HepG2 (cell line): Measurements from ENCODE around the gene SGIP1. TPM values are rescaled to one million over a fixed set of nuclear protein-coding genes. Genes with fewer than 3 reads are reported as not detected.

Source experiments
- DMTF1 ChIP-seq: sonication (generic); formaldehyde crosslinking; IDR thresholded peaks from 2 replicates; pipeline ENCODE4 v1.4.0; 2020; ENCODE audit warnings: mild to moderate bottlenecking, missing genetic modification reagents
- ESRRA ChIP-seq: sonication (generic); formaldehyde crosslinking; IDR thresholded peaks from 2 replicates; pipeline ENCODE4 v1.5.1; 2020; ENCODE audit warnings: mild to moderate bottlenecking, low read depth, missing genetic modification reagents
- HMGXB4 ChIP-seq, 2 experiments: sonication (generic) in 1 of 2; formaldehyde crosslinking in 1 of 2; IDR thresholded peaks; 2 replicates each; pipeline versions ENCODE4 v1.4.0 to v1.6.1; 2018 to 2020; ENCODE audit warnings: missing genetic modification reagents in 2 of 2, borderline replicate concordance in 1 of 2, low read depth in 1 of 2, mild to moderate bottlenecking in 1 of 2, missing biosample characterization in 1 of 2
- KAT7 ChIP-seq: IDR thresholded peaks from 2 replicates; pipeline ENCODE4 v1.6.1; 2018; ENCODE audit warnings: borderline replicate concordance, missing compliant biosample characterization
- KLF16 ChIP-seq, 2 experiments: sonication (generic) in 1 of 2; formaldehyde crosslinking in 1 of 2; IDR thresholded peaks; 2 replicates each; pipeline versions ENCODE4 v1.6.1 to v1.8.0; 2016 to 2023; ENCODE audit warnings: missing genetic modification reagents in 2 of 2, missing compliant biosample characterization in 1 of 2
- MAFF ChIP-seq: IDR thresholded peaks from 2 replicates; pipeline ENCODE4 v1.6.1; 2011; ENCODE audit warnings: low read depth, low read length, improper control_type of control experiment
- NCOA2 ChIP-seq: sonication (generic); formaldehyde crosslinking; IDR thresholded peaks from 2 replicates; pipeline ENCODE4 v1.8.0; 2022; ENCODE audit warnings: inconsistent platforms
- NR2F2 ChIP-seq: IDR thresholded peaks from 2 replicates; pipeline ENCODE4 v1.6.1; 2012; ENCODE audit warnings: low read depth, inconsistent platforms, borderline replicate concordance
- REST ChIP-seq, 2 experiments: IDR thresholded peaks; 2 replicates each; pipeline ENCODE4 v1.6.1; 2011 to 2012; ENCODE audit warnings: low read length in 2 of 2, borderline replicate concordance in 1 of 2, low read depth in 1 of 2, mild to moderate bottlenecking in 1 of 2, moderate library complexity in 1 of 2
- SALL2 ChIP-seq: sonication (generic); formaldehyde crosslinking; IDR thresholded peaks from 2 replicates; pipeline ENCODE4 v1.8.1; 2023; ENCODE audit warnings: mild to moderate bottlenecking, missing genetic modification reagents, inconsistent platforms
- SMAD3 ChIP-seq: sonication (generic); formaldehyde crosslinking; IDR thresholded peaks from 2 replicates; pipeline ENCODE4 v1.4.0; 2020; ENCODE audit warnings: missing genetic modification reagents
- SP4 ChIP-seq: sonication (generic); formaldehyde crosslinking; IDR thresholded peaks from 2 replicates; pipeline ENCODE4 v1.8.1; 2023; ENCODE audit warnings: mild to moderate bottlenecking, missing genetic modification reagents
- SP5 ChIP-seq: IDR thresholded peaks from 2 replicates; pipeline ENCODE4 v1.6.1; 2016; ENCODE audit warnings: low read depth, borderline replicate concordance
- TSC22D2 ChIP-seq: sonication (generic); formaldehyde crosslinking; IDR thresholded peaks from 2 replicates; pipeline ENCODE4 v1.5.1; 2020; ENCODE audit warnings: missing genetic modification reagents, mild to moderate bottlenecking, borderline replicate concordance
- ZNF143 ChIP-seq: sonication (generic); formaldehyde crosslinking; IDR thresholded peaks from 2 replicates; pipeline ENCODE4 v1.4.0; 2020; ENCODE audit warnings: missing genetic modification reagents
- ZNF563 ChIP-seq: sonication (generic); formaldehyde crosslinking; IDR thresholded peaks from 2 replicates; pipeline ENCODE4 v1.8.0; 2022; ENCODE audit warnings: mild to moderate bottlenecking, moderate library complexity, missing genetic modification reagents
- ZNF770 ChIP-seq: sonication (generic); formaldehyde crosslinking; IDR thresholded peaks from 2 replicates; pipeline ENCODE4 v1.5.0; 2020; ENCODE audit warnings: mild to moderate bottlenecking, missing genetic modification reagents
- ZNF772 ChIP-seq: sonication (generic); formaldehyde crosslinking; IDR thresholded peaks from 2 replicates; pipeline ENCODE4 v1.5.0; 2020; ENCODE audit warnings: mild to moderate bottlenecking, missing genetic modification reagents
- polyA plus RNA-seq, 8 experiments: library from polyadenylated mRNA; depleted of rRNA in 3 of 8; stranded (reverse) in 7 of 8; unstranded in 1 of 8; fragments of >200 nt; fragmentation: Illumina TruSeq in 4 of 8; extraction: Trizol in 4 of 8; gene quantifications; 2 replicates each; pipeline versions ENCODE4 v1.2.1 to v1.2.3, GENCODE V29; 2011 to 2016; ENCODE audit warnings: low read depth in 4 of 8, missing spikeins in 1 of 8, mixed read lengths in 1 of 8; ENCODE audit not compliant: insufficient read depth in 1 of 8
- total RNA-seq, 5 experiments: library from RNA; depleted of rRNA; stranded (reverse); fragments of >200 nt; fragmentation: Illumina TruSeq; extraction: Trizol; gene quantifications; 2 replicates each; pipeline ENCODE4 v1.2.3, GENCODE V29; 2016; ENCODE audit warnings: low read depth in 1 of 5

SGIP1 gene
- total and polyA plus RNA-seq, 2 of the 13 experiments (the other 11 are each of a cell fraction or from before 2014, with no cell fraction given): not detected

- TF ChIP-seq SALL2 (CRISPR knock-in tag): 0 out of 2 replicates have a peak, but pooled peaks have one; percentile 36
- TF ChIP-seq ZNF772 (CRISPR knock-in tag): peak; percentile 43; the same call in 1 of the 2 replicates
- peak in 1 of 2 experiments; percentile 74; a peak in 2 of 4 replicates for TF ChIP-seq KLF16 (CRISPR knock-in tag; IDR thresholded peaks at IDR 0.05)
- no peak for TF ChIP-seq ZNF563 (CRISPR knock-in tag)
- TF ChIP-seq DMTF1: no peak
- TF ChIP-seq KAT7 (CRISPR knock-in tag): no peak
- TF ChIP-seq SP4 (CRISPR knock-in tag): no peak
- TF ChIP-seq TSC22D2: no peak
- TF ChIP-seq MAFF: peak; percentile 48; the same call in 1 of the 2 replicates
- TF ChIP-seq NR2F2: 0 out of 2 replicates have a peak, but pooled peaks have one; percentile 48
- no peak for TF ChIP-seq ZNF770 (CRISPR knock-in tag)
- TF ChIP-seq NCOA2: peak; percentile 84
- TF ChIP-seq SP5 (CRISPR knock-in tag): peak; percentile 42; the same call in 1 of the 2 replicates
- TF ChIP-seq ESRRA (CRISPR knock-in tag): peak; percentile 57
- no peak for TF ChIP-seq REST (IDR thresholded peaks at IDR 0.05; ENCODE audit: borderline replicate concordance in 1 of 2, low read depth in 1 of 2, low read length in 2 of 2)
- 0 out of 4 replicates have a peak, but pooled peaks of 1 of the 2 experiments have one; percentile 32 for TF ChIP-seq HMGXB4 (CRISPR knock-in tag; IDR thresholded peaks at IDR 0.05; ENCODE audit: borderline replicate concordance in 1 of 2, low read depth in 1 of 2)
- no peak for TF ChIP-seq ZNF143 (CRISPR knock-in tag)
- TF ChIP-seq SMAD3: 0 out of 2 replicates have a peak, but pooled peaks have one; percentile 39
These were observed 9.1 kb downstream of the SGIP1 start (continued) for GRCh38 chr1:66542811-66543767.
